HG02981 (cell line): ENCODE results near the gene KLK15.

Experiments
- ATAC-seq: cut with Tn5 transposase; IDR thresholded peaks from one replicate; pipeline ENCODE4 v1.9.1; 2021; ENCODE audit warnings: mild to moderate bottlenecking, moderate library complexity; ENCODE audit not compliant: unreplicated experiment

The KLK15 gene

GRCh38 chr19:50843701-50844221 is 10.4 kb upstream of the KLK15 start:
- ATAC-seq: no peak

GRCh38 chr19:50843205-50843604 is 9.8 kb upstream of the KLK15 start:
- ATAC-seq: no peak

GRCh38 chr19:50842130-50842529 is 8.8 kb upstream of the KLK15 start:
- no peak for ATAC-seq

- ATAC-seq: no peak
These were observed 6.6 kb upstream of the KLK15 start for GRCh38 chr19:50839712-50840655.

GRCh38 chr19:50838239-50838638 is 4.9 kb upstream of the KLK15 start:
- ATAC-seq: no peak

GRCh38 chr19:50837300-50837699 is 3.9 kb upstream of the KLK15 start:
- ATAC-seq: no peak

GRCh38 chr19:50836543-50837195 is 3.3 kb upstream of the KLK15 start:
- no peak for ATAC-seq

GRCh38 chr19:50835785-50836542 is 2.6 kb upstream of the KLK15 start:
- ATAC-seq: peak; percentile 79

- no peak for ATAC-seq
These were observed 1.9 kb upstream of the KLK15 start for GRCh38 chr19:50835103-50835784.

- ATAC-seq: no peak
These were observed 411 bp upstream of the KLK15 start for GRCh38 chr19:50833802-50834167.

- no peak for ATAC-seq
These were observed 708 bp downstream of the KLK15 start for GRCh38 chr19:50832666-50833065.

GRCh38 chr19:50831026-50831396 is 2.4 kb downstream of the KLK15 start:
- ATAC-seq: no peak

- no peak for ATAC-seq
These were observed 2.9 kb downstream of the KLK15 start for GRCh38 chr19:50830266-50831025.

GRCh38 chr19:50829801-50830200 is 3.6 kb downstream of the KLK15 start:
- no peak for ATAC-seq

- no peak for ATAC-seq
These were observed 5.9 kb downstream of the KLK15 start for GRCh38 chr19:50827476-50827875.

- no peak for ATAC-seq
These were observed 6.7 kb downstream of the KLK15 start for GRCh38 chr19:50826492-50827240.

- no peak for ATAC-seq
These were observed 9.9 kb downstream of the KLK15 start, which contains the start of gene KLK1 for GRCh38 chr19:50823389-50824042. Gene KLK1 (minus strand): TSS chr19:50823787. CDS start chr19:50823748, 39 bp downstream.

GRCh38 chr19:50822661-50823208 is 10.6 kb downstream of the KLK15 start:
- no peak for ATAC-seq
